GM18505 (cell line): ENCODE data around the gene NCBP3.

ENCODE experiments used
- ATAC-seq: cut with Tn5 transposase; IDR thresholded peaks from one replicate; pipeline ENCODE4 v1.9.1; 2021; ENCODE audit not compliant: unreplicated experiment
- POLR2A ChIP-seq: IDR thresholded peaks from 4 replicates; pipeline ENCODE4 v1.6.1; 2011; ENCODE audit warnings: borderline replicate concordance; ENCODE audit not compliant: insufficient read depth, insufficient read length; ENCODE audit errors: extremely low read depth

The NCBP3 gene

DNA sequence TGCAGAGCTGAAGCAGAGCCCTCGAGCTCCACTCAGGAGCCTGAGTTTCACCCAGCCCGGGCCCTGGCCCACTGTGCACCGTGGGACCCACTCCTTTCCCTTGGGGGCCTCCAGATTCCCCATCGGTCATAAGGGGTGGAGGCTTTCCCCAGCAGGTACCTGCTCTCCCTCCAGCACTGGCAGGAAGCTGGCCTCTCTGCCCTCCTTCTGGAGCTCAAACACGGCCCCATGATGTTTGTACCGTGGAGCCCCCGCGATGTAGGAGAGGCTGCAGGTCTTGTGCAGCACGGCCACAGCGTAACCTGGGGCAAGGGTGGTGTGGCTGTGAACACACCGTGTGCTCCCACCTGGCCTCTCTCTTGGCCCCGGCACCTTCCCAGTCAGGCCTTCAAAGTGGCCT, 92.4 kb downstream of the NCBP3 start:
- TF ChIP-seq POLR2A, result no peak
- ATAC-seq, result no peak
